WTC11 (cell line): ENCODE results near the gene CAV1. TPM values are rescaled to one million over a fixed set of nuclear protein-coding genes. Genes with fewer than 3 reads are reported as not detected.
"Not testable (repeated sequence)": the region's sequence is repeated elsewhere in the genome, so short reads cannot be mapped to it uniquely, and the experiment has no call there.

Experiments
- ATAC-seq: fragments of 200-7000 bp; cut with Tn5 transposase; 2 replicates; pipeline ENCODE4 v1.10.0; 2021; ENCODE audit warnings: mild to moderate bottlenecking, moderate library complexity
- CTCF ChIA-PET: fragments of 300-600 bp; sonication (Branson Sonifier 250); formaldehyde crosslinking; loops from one replicate; lab custom pipeline; 2021; ENCODE audit warnings: antibody characterized with exemption; lab: Charles Lee
- POLR2A ChIA-PET: fragments of 350-600 bp; sonication (Branson Sonifier 250); formaldehyde crosslinking; loops from one replicate; lab custom pipeline; 2021; ENCODE audit warnings: antibody characterized with exemption; lab: Charles Lee
- DNase-seq: peaks from one replicate; pipeline ENCODE4 v3.0.0; 2021; ENCODE audit warnings: low spot score
- H3K27ac Mint-ChIP-seq: 2 replicates; pipeline ENCODE4 v1.8.0; 2021; ENCODE audit warnings: mixed read lengths
- H3K27me3 Mint-ChIP-seq: 2 replicates; pipeline ENCODE4 v1.8.0; 2021; ENCODE audit warnings: low read depth, mild to moderate bottlenecking, moderate library complexity, mixed read lengths
- H3K36me3 Mint-ChIP-seq: 2 replicates; pipeline ENCODE4 v1.8.0; 2021; ENCODE audit warnings: mixed read lengths
- H3K4me1 Mint-ChIP-seq: 2 replicates; pipeline ENCODE4 v1.8.0; 2022; ENCODE audit warnings: mixed read lengths
- H3K4me3 Mint-ChIP-seq: 2 replicates; pipeline ENCODE4 v1.8.0; 2021; ENCODE audit warnings: mild to moderate bottlenecking, moderate library complexity, mixed read lengths
- H3K9me3 Mint-ChIP-seq: 2 replicates; pipeline ENCODE4 v1.8.0; 2021; ENCODE audit warnings: mixed read lengths
- ATF1 ChIP-seq: sonication (generic); formaldehyde crosslinking; IDR thresholded peaks from 2 replicates; pipeline ENCODE4 v1.8.1; 2023; ENCODE audit warnings: mild to moderate bottlenecking, moderate library complexity, missing genetic modification reagents
- CBFB ChIP-seq: sonication (generic); formaldehyde crosslinking; IDR thresholded peaks from 2 replicates; pipeline ENCODE4 v1.8.1; 2022; ENCODE audit warnings: mild to moderate bottlenecking, low read depth, missing genetic modification reagents
- CREM ChIP-seq: sonication (generic); formaldehyde crosslinking; IDR thresholded peaks from 2 replicates; pipeline ENCODE4 v1.8.1; 2022; ENCODE audit warnings: mild to moderate bottlenecking, missing genetic modification reagents, moderate library complexity
- ETV6 ChIP-seq: sonication (generic); formaldehyde crosslinking; IDR thresholded peaks from 2 replicates; pipeline ENCODE4 v1.8.1; 2022; ENCODE audit warnings: mild to moderate bottlenecking, missing genetic modification reagents
- KAT7 ChIP-seq: sonication (generic); formaldehyde crosslinking; IDR thresholded peaks from 2 replicates; pipeline ENCODE4 v1.8.1; 2023; ENCODE audit warnings: missing genetic modification reagents, mild to moderate bottlenecking, borderline replicate concordance
- SMAD3 ChIP-seq: sonication (generic); formaldehyde crosslinking; IDR thresholded peaks from 2 replicates; pipeline ENCODE4 v1.8.0; 2022; ENCODE audit warnings: missing genetic modification reagents, mild to moderate bottlenecking, borderline replicate concordance
- ZNF396 ChIP-seq: fragments of 250-450 bp; sonication (Bioruptor Pico); IDR thresholded peaks from 2 replicates; pipeline ENCODE4 v1.8.0; 2021; ENCODE audit warnings: mild to moderate bottlenecking, moderate library complexity, borderline replicate concordance
- ZNF416 ChIP-seq: fragments of 250-450 bp; sonication (Bioruptor Pico); IDR thresholded peaks from 2 replicates; pipeline ENCODE4 v1.9.0; 2021; ENCODE audit warnings: mild to moderate bottlenecking, inconsistent platforms
- total RNA-seq: library from RNA; stranded (reverse); gene quantifications from 3 replicates; pipeline ENCODE4 v1.2.3, GENCODE V29; 2021
- TF ChIP-seq, protein P1 (sequence below): sonication (generic); formaldehyde crosslinking; IDR thresholded peaks from 2 replicates; pipeline ENCODE4 v1.8.0; 2023; ENCODE audit warnings: mild to moderate bottlenecking, missing genetic modification reagents
- TF ChIP-seq, protein P2 (sequence below): sonication (generic); formaldehyde crosslinking; IDR thresholded peaks from 2 replicates; pipeline ENCODE4 v1.8.0; 2023; ENCODE audit warnings: missing genetic modification reagents, mild to moderate bottlenecking, borderline replicate concordance
- TF ChIP-seq, protein P3 (sequence below): fragments of 250-450 bp; sonication (Bioruptor Pico); IDR thresholded peaks from 2 replicates; pipeline ENCODE4 v1.8.0; 2021; ENCODE audit warnings: mild to moderate bottlenecking
- TF ChIP-seq, protein P4 (sequence below): sonication (generic); formaldehyde crosslinking; IDR thresholded peaks from 2 replicates; pipeline ENCODE4 v1.8.1; 2023; ENCODE audit warnings: mild to moderate bottlenecking, missing genetic modification reagents, borderline replicate concordance
- TF ChIP-seq, protein P5 (sequence below): fragments of 250-450 bp; sonication (Bioruptor Pico); IDR thresholded peaks from 2 replicates; pipeline ENCODE4 v1.9.0; 2021; ENCODE audit warnings: mild to moderate bottlenecking

CAV1 gene
- total RNA-seq, 1 experiment from 2014 or later: 19.7 TPM

DNA sequence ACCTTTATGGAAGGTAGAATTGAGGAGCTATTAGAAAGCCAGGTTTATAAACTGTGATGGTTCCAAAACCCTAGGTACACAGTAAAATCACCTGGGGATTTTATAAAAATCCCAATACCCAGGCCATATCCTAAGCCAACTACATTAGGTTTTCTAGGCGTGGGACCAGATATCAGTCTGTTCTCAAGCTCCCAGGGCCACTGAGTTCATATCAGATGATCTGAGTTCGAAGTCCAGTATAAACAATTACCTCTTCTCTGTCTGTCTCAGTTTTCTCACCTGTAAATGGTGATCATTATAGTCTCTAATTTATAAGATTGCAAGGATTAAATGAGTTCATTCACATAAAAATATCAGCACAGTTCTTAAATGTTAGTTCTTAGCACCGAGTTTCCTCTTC is 60.6 kb downstream of the CAV1 start:
- Mint-ChIP-seq H3K27ac (no peak overlapping the region), H3K27me3 (no peaks in the 10 kb centered on the region), H3K9me3 (no peaks in the 10 kb centered on the region), H3K4me3 (no peak overlapping the region), H3K36me3 (no peaks in the 10 kb centered on the region), H3K4me1 (peaks cover 12% of the 10 kb centered on the region)
- POLR2A ChIA-PET: no interaction called here
- CTCF ChIA-PET: interaction anchor here (1.6 kb wide), 1 partner anchor 59 kb away, joined by 6 read pairs; no protein-coding TSS in a partner anchor
- no peak for ATAC-seq
- no peak for DNase-seq
- TF ChIP-seq, protein P1, sequence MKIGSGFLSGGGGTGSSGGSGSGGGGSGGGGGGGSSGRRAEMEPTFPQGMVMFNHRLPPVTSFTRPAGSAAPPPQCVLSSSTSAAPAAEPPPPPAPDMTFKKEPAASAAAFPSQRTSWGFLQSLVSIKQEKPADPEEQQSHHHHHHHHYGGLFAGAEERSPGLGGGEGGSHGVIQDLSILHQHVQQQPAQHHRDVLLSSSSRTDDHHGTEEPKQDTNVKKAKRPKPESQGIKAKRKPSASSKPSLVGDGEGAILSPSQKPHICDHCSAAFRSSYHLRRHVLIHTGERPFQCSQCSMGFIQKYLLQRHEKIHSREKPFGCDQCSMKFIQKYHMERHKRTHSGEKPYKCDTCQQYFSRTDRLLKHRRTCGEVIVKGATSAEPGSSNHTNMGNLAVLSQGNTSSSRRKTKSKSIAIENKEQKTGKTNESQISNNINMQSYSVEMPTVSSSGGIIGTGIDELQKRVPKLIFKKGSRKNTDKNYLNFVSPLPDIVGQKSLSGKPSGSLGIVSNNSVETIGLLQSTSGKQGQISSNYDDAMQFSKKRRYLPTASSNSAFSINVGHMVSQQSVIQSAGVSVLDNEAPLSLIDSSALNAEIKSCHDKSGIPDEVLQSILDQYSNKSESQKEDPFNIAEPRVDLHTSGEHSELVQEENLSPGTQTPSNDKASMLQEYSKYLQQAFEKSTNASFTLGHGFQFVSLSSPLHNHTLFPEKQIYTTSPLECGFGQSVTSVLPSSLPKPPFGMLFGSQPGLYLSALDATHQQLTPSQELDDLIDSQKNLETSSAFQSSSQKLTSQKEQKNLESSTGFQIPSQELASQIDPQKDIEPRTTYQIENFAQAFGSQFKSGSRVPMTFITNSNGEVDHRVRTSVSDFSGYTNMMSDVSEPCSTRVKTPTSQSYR: no peak
- TF ChIP-seq SMAD3 (CRISPR knock-in tag) (no peak), KAT7 (CRISPR knock-in tag) (no peak), CBFB (CRISPR knock-in tag) (no peak), CREM (CRISPR knock-in tag) (no peak), ZNF396 (CRISPR knock-in tag) (no peak)
- TF ChIP-seq, protein P2, sequence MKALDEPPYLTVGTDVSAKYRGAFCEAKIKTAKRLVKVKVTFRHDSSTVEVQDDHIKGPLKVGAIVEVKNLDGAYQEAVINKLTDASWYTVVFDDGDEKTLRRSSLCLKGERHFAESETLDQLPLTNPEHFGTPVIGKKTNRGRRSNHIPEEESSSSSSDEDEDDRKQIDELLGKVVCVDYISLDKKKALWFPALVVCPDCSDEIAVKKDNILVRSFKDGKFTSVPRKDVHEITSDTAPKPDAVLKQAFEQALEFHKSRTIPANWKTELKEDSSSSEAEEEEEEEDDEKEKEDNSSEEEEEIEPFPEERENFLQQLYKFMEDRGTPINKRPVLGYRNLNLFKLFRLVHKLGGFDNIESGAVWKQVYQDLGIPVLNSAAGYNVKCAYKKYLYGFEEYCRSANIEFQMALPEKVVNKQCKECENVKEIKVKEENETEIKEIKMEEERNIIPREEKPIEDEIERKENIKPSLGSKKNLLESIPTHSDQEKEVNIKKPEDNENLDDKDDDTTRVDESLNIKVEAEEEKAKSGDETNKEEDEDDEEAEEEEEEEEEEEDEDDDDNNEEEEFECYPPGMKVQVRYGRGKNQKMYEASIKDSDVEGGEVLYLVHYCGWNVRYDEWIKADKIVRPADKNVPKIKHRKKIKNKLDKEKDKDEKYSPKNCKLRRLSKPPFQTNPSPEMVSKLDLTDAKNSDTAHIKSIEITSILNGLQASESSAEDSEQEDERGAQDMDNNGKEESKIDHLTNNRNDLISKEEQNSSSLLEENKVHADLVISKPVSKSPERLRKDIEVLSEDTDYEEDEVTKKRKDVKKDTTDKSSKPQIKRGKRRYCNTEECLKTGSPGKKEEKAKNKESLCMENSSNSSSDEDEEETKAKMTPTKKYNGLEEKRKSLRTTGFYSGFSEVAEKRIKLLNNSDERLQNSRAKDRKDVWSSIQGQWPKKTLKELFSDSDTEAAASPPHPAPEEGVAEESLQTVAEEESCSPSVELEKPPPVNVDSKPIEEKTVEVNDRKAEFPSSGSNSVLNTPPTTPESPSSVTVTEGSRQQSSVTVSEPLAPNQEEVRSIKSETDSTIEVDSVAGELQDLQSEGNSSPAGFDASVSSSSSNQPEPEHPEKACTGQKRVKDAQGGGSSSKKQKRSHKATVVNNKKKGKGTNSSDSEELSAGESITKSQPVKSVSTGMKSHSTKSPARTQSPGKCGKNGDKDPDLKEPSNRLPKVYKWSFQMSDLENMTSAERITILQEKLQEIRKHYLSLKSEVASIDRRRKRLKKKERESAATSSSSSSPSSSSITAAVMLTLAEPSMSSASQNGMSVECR: no peak
- TF ChIP-seq, protein P3, sequence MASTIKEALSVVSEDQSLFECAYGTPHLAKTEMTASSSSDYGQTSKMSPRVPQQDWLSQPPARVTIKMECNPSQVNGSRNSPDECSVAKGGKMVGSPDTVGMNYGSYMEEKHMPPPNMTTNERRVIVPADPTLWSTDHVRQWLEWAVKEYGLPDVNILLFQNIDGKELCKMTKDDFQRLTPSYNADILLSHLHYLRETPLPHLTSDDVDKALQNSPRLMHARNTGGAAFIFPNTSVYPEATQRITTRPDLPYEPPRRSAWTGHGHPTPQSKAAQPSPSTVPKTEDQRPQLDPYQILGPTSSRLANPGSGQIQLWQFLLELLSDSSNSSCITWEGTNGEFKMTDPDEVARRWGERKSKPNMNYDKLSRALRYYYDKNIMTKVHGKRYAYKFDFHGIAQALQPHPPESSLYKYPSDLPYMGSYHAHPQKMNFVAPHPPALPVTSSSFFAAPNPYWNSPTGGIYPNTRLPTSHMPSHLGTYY (CRISPR knock-in tag): no peak

DNA sequence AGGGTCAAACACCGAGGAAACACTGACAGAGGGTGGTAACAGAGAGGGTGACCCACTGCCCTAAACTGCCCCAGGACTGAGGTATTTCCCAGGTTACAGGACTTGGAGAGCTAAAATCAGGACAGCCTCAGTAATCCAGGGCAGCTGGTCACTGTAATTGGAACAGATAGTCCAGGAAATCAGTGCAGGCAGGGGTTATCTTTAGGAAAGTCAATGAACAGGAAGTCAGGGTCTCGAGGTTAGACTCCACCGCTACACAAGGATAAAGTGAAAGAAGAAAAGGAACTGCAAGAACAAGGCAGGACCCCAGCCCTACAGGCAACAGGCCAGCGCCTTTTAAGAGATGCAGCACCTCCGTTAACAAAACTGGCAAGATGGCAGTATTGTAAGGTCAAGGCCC is 61.1 kb downstream of the CAV1 start:
- no peak for DNase-seq
- Mint-ChIP-seq H3K27me3 (no peaks in the 10 kb centered on the region), H3K4me3 (no peak overlapping the region), H3K4me1 (peaks cover 12% of the 10 kb centered on the region), H3K27ac (no peak overlapping the region), H3K36me3 (no peaks in the 10 kb centered on the region)
- TF ChIP-seq ATF1 (CRISPR knock-in tag): no peak
- no peak for TF ChIP-seq ZNF416 (CRISPR knock-in tag)
- TF ChIP-seq, all 79 proteins: peak for 0
- ATAC-seq: no peak
- H3K9me3 Mint-ChIP-seq: no peaks in the 10 kb centered on the region
- CTCF ChIA-PET: interaction anchor here (1.6 kb wide), 1 partner anchor 60 kb away, joined by 6 read pairs; no protein-coding TSS in a partner anchor
- POLR2A ChIA-PET: no interaction called here

DNA sequence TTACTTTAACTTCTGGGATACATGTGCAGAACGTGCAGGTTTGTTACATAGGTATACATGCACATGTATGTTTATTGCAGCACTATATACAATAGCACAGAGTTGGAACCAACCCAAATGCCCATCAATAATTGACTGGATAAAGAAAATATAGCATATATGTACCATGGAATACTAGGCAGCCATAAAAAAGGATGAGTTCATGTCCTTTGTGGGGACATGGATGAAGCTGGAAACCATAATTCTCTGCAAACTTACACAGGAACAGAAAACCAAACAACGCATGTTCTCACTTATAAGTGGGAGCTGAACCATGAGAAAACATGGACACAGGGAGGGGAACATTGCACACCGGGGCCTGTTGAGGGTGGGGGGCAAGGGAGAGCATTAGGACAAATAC is 62.4 kb downstream of the CAV1 start:
- not testable (repeated sequence) for ATAC-seq, DNase-seq, H3K4me3 Mint-ChIP-seq, H3K27ac Mint-ChIP-seq, H3K36me3 Mint-ChIP-seq, H3K27me3 Mint-ChIP-seq, H3K9me3 Mint-ChIP-seq
- ChIA-PET POLR2A (interaction anchor here (0.7 kb wide), 1 partner anchor 207 kb away, joined by 4 read pairs; no protein-coding TSS in a partner anchor), CTCF (interaction anchor here (1.3 kb wide), 1 partner anchor 328 kb away, joined by 4 read pairs; no protein-coding TSS in a partner anchor)
- H3K4me1 Mint-ChIP-seq: peaks cover 12% of the 10 kb centered on the region

DNA sequence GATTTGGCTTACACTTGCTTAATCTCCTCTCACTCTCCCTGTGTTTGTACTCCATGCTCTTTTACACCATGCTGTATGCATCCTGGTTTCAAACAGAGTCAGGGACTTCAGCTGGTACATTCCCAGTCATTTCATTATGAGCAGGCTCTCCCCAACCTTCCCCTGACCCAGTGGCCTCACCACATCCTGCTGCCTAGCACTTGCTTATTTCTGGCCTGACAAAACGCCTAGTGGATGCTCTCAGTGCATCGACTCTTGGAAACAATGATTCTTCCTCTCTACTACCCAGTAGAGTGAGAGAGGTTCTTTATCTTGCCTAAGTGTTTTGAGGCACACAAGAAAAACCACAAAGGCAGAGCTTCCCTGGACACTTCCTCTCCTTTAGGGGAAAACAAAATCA is 63.4 kb downstream of the CAV1 start:
- H3K36me3 Mint-ChIP-seq: no peaks in the 10 kb centered on the region
- POLR2A ChIA-PET: no interaction called here
- peaks cover 17% of the 10 kb centered on the region for H3K4me1 Mint-ChIP-seq
- no peak overlapping the region for H3K4me3 Mint-ChIP-seq
- no peaks in the 10 kb centered on the region for H3K27me3 Mint-ChIP-seq
- TF ChIP-seq ETV6 (CRISPR knock-in tag) (no peak), ZNF396 (CRISPR knock-in tag) (no peak)
- TF ChIP-seq, protein P4, sequence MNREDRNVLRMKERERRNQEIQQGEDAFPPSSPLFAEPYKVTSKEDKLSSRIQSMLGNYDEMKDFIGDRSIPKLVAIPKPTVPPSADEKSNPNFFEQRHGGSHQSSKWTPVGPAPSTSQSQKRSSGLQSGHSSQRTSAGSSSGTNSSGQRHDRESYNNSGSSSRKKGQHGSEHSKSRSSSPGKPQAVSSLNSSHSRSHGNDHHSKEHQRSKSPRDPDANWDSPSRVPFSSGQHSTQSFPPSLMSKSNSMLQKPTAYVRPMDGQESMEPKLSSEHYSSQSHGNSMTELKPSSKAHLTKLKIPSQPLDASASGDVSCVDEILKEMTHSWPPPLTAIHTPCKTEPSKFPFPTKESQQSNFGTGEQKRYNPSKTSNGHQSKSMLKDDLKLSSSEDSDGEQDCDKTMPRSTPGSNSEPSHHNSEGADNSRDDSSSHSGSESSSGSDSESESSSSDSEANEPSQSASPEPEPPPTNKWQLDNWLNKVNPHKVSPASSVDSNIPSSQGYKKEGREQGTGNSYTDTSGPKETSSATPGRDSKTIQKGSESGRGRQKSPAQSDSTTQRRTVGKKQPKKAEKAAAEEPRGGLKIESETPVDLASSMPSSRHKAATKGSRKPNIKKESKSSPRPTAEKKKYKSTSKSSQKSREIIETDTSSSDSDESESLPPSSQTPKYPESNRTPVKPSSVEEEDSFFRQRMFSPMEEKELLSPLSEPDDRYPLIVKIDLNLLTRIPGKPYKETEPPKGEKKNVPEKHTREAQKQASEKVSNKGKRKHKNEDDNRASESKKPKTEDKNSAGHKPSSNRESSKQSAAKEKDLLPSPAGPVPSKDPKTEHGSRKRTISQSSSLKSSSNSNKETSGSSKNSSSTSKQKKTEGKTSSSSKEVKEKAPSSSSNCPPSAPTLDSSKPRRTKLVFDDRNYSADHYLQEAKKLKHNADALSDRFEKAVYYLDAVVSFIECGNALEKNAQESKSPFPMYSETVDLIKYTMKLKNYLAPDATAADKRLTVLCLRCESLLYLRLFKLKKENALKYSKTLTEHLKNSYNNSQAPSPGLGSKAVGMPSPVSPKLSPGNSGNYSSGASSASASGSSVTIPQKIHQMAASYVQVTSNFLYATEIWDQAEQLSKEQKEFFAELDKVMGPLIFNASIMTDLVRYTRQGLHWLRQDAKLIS (CRISPR knock-in tag): no peak
- TF ChIP-seq, protein P5, sequence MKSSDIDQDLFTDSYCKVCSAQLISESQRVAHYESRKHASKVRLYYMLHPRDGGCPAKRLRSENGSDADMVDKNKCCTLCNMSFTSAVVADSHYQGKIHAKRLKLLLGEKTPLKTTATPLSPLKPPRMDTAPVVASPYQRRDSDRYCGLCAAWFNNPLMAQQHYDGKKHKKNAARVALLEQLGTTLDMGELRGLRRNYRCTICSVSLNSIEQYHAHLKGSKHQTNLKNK (CRISPR knock-in tag): no peak
- TF ChIP-seq, all 79 proteins: peak for 0
- Mint-ChIP-seq H3K9me3 (no peaks in the 10 kb centered on the region), H3K27ac (no peak overlapping the region)
- ATAC-seq (peak; percentile 22; the same call in 1 of the 2 replicates), DNase-seq (no peak)
- CTCF ChIA-PET: interaction anchor here (0.8 to 1.8 kb wide), 7 partner anchors 34 to 414 kb away, joined by 3 to 31 read pairs (median 7); partner anchors contain the start of gene MET
